HG03354 (cell line): ENCODE results near the gene RPL19.

Source experiments
- ATAC-seq: cut with Tn5 transposase; IDR thresholded peaks from one replicate; pipeline ENCODE4 v1.9.1; 2021; ENCODE audit warnings: mild to moderate bottlenecking; ENCODE audit not compliant: unreplicated experiment, poor library complexity, severe bottlenecking

Gene RPL19

DNA sequence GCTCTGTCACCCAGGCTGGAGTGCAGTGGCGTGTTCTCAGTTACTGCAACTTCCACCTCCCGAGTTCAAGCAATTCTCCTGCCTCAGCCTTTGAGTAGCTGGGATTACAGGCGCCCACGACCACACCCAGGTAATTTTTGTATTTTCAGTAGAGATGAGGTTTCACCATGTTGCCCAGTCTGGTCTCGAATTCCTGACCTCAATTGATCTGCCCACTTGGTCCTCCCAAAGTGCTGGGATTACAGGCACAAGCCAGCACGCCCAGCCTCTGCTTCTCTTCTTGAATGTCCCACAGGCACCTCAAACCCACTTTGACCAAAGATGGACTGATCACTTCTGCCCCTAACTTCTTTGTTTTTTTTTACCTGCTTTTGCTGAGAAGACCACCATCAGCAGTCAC is 29.5 kb upstream of the RPL19 start:
- ATAC-seq = no peak

DNA sequence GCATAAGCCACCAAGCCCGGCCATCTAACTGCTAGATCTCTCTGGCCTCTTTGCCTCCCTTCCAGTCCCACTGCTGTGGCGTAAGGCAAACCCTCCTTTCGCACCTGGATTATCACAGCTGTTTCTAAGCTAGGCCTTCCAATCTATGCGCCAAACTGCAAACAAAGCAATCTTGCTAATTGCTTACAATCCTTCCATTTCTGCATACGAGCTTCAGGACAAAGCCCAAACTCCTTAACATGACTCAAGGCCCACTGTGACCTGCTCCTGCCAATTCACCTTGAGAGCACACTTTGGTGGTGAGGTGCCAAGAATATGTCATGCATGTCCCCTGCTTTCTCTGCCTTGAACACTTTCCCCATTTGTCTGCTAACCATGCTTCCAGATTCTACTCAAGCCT is 28.1 kb upstream of the RPL19 start:
- ATAC-seq = no peak

DNA sequence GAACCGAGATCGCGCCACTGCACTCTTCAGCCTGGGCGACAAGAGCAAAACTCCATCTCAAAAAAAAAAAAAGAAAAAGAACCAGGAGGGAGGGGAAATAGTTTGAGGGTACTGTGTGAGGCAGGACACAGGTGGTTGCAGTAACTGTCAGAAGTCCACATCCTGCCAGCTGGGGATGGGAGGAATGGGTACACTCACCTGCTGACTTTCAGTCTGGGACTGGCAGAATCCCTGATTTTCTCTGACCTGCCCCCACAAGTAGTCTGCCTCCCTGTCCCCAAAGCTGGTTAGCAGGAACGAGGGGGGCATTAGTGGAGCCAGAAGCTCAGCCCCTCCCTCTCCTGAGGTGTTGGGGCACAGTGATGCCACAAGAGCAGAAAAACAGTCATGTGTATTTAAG is 27.0 kb upstream of the RPL19 start:
- no peak for ATAC-seq

DNA sequence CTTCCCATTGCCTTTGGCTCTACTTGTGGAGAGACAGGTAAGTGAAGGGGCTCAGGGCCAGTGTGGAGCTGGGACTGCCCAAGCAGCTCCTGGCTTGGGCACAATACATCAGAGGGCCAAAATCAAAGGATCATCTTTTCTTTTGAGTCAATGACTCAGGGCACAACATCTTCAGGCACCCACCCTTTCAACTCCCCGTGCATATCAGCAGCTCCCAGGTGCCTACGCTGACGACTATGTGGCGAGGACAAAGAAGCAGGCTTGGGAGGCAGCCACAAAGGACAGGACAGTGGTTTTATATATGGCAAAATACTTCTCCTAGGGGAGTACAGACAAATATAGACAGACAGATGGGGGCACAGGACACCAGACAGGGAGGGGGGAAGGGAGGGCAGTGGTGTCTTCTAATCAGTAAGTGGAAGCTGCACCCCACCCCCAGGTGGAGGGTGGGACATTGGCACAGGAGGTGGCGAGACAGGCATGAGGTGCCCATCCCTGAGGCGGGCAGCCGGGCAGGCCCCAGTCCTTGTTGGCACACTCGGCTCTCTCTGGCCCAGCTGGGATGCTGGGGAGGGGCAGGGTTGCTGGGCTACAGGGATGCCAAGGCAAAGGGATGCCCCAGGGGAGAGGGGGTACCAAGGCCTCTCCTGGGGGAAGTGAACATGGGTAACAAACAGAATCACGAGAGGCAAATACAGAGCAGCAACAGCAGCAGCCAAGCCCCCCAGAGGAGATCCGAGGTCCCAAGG is 26.4 kb upstream of the RPL19 start:
- ATAC-seq = no peak

DNA sequence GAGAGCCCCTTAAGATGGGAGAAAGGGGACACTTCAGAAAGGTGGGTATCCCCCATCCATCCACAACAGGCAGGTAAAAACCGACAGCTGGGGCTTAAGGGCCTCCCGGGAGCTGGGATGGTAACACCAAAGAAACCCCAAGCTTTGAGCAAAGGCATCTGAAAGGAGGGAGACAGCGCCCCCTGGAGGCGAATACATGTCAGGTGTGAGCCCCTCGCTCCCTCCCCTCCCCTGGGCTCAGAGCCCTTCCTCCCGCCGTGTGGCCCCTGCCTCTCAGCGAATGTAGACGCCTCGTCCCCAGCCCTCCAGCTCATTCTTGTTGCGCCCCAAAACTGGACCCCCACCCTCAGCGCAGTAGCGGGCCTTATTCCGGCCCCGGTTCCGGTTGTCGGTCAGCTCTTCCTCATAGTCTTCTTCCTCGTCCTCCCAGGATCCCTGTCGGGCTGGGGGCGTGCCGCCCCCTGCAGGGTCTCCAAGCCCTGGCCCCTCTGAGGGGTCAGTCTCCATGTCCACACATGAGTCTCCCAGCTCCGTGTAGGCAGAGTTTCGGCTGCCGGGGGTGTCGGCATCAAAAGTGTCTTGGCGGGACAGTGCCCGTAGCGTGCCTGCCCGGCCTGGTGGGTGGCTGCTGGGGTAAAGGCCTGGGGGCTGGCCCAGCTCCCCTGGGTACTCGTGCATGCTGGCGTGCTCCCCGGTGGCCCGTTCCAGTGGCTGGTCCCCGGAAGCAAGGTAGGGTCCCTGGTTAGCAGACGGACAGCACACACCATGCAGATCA is 25.0 kb upstream of the RPL19 start:
- ATAC-seq = no peak

DNA sequence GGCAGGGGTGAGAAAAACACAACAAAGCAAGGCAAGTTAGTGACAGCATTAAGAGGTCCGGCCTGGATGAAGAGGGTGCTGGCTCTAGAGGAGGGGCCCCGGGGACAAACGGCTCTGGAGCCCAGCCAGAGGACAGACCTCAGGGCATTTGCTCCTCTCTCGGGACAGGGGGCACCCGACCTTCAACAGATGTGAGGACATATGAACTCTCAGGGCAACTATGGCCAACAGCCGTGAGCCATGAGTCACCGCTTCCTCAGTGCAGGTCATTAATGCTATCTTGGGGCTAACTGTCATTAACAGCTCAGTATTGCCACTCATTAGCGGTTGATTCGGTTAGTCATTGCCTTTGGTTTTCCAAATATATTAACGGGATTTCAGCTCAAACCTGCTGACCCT is 24.4 kb upstream of the RPL19 start:
- ATAC-seq = no peak

DNA sequence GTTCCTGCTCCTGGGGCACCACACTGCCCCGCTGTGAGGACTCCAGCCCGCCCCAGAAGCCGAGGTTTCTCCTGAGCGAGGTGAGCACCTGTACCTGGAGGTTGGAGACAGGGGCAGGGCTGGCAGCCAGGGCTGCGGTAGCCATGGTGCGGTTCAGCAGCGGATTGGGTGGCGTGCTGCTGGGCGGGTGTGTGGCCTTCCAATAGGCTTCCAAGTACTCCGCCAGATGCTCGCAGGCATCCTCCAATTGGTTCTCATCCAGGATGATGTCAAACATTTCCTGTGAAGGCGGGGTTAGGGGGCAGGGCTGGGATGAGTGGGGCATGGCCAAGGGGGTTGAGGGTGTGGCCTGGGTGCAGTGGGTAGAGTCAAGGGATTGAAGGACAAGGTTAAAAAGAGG is 22.8 kb upstream of the RPL19 start:
- ATAC-seq = no peak

DNA sequence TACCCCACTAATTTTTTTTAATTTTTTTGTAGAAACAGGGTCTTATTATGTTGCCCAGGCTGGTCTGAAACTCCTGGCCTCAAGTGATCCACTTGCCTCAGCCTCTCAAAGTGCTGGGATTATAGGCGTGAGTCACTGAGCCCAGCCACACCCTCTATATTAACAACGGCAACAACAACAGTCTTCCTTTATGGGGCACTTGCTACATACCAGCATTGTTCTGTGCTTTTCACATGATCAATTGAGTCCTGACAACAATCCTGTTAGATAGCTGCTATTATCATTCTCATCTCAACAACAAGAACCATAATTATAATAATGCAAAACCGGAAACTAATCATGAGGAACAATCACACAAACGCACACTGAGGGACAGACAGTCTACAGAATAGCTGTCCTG is 21.5 kb upstream of the RPL19 start:
- no peak for ATAC-seq

DNA sequence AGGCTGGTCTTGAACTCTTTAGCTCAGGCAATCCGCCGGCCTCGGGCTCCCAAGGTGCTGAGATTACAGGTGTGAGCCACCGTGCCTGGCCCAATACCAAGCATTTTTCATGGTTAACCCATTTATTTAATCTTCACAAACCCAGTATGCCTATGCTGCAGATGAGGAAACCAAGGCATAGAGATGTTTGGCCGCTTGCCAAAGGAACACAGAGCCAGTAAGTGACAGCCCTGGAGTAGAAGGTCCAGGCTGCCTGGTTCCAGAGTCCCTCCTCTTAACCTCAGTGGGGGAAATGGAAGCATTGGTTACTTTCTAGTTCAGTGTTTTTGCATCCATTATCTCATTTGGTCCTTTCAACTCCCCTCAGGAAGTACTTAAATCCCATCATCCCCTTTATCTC is 18.8 kb upstream of the RPL19 start:
- ATAC-seq = no peak

DNA sequence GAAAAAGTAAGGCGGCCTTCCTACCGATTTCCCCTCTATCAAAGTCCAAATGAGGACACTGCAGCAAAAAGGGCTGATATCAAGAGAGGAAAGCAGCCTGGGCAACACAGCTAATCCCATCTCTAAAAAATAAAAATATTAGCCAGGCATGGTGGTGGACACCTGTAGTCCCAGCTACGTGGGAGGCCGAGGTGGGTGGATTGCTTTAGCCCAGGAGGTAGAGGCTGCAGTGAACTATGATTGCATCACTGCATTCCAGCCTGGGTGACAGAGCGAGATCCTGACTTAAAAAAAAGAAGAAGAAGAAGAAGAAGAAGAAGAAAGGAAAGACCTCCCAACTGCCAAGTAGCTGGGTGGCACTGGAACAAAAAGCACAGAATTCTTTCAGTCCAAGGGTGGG is 17.0 kb upstream of the RPL19 start:
- ATAC-seq = no peak

DNA sequence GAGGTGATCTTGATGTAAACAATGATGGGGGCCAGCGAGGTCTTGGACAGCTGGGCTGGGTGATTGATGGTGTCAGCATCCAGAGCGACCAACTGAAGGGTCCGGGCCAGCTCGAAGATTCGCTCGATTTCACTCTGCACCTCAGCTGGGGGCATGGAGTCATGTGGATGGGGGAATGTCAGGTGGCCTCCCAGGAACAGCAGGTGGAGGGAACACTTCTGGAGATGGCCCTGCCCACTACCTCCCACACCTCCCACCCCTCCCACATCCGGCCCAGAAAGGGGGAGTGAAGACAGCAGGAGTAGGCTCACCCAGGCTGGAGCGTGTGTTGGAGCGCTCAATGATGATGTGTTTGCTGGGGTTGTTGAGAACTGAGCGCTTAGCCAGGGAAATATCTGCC is 16.4 kb upstream of the RPL19 start:
- ATAC-seq = no peak

DNA sequence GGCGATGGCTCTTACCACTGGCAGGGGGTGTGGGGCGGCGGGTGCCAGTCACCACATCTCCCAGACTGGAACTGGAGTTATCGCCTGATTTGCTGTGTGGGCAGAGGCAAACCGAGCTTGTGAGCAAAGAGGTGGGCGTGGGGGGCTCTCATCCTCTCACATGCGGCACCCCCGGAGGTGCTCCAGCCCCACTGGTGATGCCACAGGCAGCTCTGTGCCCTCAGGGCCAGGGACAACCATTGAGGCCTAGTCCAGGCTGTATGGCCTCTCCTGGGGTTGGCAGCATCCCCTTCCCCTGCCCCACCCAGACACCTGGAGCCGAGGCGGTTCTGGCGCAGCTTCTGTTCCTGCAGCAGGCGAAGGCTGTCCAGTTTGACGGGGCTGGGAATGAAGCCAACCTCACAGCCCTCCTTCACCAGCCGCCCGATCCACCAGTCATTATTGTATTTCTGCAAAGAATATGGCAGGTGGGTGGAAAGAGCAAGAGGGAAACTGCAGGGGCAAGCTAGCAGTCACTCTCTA is 13.5 kb upstream of the RPL19 start:
- no peak for ATAC-seq

DNA sequence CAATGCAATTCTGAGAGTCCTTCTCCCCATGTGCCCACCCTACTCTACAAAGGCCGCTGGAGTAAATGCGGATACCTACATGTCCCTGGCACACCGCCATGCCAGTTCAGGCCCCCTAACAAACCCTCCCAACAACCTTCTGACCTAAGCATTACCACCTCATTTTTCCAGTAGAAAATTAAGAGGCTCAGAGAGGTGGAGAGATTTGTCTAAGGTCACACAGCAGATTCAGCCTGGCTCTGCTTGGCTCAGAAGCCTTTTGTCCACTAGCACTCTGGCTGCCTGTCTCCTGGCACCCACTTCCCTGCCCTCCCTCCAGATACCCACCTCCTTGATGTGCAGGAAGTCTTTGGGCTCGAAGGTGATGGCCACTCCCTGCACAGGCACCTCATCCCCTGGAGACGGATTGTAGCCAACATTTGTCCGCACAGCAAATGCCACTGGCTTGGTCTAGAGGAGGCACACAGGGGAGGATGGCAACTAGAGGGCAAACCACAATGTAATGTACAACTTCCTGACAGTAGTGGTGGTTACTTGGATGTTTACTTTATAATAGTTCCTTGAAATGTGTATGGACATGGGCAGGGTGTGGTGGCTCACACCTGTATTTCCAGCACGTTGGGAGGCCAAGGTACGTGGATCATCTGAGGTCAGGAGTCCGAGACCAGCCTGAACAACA is 12.8 kb upstream of the RPL19 start:
- no peak for ATAC-seq

DNA sequence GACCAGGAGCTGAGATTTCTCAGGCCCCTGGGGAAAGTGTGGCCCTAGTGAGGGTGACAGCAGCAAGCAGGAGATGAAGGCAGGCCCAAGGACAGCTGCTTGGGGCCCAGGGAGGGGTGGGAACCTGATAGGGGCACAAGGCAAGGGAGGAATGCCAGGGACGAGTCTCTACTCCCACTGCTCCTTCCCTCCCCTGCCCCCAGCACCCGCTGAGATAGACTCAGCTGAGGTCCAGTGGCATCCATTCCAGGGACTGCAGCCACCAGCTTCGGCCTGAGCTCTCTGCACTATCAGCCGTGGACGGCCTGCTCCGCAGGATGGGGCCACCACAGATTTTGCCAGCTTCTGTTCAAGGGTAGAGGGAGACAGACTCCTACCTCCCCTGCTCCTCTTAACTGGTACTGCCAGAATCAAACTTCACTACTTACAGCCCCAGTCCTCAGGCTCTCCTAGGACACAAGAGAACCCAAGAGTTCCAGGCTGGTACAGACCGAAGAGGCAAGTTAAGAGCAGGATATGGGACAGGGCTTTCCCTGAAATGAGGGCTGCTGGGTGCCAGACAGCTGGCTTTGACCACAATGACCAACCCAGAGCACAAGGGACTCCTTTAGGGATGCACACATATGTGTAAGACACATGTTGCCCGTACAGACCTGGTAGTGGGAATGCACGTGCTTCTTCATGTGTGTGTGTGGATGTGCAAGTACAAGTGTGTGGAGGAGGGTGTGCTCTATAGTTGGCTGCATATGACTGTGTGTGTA is 8.2 kb upstream of the RPL19 start:
- no peak for ATAC-seq

DNA sequence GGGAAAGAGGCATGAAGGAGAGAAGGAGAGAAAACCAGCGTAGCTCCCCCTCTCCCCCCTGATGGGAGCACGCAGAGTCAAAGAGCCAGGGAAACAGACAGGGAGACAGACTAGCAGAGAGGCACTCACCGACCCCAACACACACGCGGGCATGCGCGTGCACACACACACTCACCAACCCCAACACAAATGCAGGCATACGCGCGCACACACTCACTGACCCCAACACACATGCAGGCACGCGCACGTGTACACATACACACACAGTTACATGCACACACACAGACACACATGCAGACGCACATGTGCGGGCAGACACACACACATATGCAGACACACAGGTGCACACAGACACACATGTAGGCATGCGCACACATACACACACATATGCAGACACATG is 7.2 kb upstream of the RPL19 start:
- ATAC-seq = no peak

DNA sequence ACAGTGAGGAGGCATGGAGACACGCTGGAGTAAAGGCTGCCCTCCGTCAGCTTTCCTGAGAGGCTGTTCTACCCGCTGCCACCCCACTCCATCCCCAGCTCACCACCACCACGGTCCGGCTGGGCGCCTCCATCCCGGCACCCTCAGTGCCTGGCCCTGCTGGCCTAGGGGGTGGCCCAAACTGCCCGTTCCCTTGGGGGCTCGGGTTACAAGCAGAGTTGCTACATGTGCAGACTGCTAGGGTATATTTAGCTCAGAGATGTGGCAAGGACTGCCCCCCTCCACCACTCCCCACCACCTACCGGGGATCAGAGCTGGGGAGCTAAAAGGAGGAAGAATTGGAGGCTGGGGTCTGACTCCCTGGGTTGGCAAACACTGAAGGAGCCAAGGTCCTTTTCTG is 6.7 kb upstream of the RPL19 start:
- ATAC-seq = no peak

DNA sequence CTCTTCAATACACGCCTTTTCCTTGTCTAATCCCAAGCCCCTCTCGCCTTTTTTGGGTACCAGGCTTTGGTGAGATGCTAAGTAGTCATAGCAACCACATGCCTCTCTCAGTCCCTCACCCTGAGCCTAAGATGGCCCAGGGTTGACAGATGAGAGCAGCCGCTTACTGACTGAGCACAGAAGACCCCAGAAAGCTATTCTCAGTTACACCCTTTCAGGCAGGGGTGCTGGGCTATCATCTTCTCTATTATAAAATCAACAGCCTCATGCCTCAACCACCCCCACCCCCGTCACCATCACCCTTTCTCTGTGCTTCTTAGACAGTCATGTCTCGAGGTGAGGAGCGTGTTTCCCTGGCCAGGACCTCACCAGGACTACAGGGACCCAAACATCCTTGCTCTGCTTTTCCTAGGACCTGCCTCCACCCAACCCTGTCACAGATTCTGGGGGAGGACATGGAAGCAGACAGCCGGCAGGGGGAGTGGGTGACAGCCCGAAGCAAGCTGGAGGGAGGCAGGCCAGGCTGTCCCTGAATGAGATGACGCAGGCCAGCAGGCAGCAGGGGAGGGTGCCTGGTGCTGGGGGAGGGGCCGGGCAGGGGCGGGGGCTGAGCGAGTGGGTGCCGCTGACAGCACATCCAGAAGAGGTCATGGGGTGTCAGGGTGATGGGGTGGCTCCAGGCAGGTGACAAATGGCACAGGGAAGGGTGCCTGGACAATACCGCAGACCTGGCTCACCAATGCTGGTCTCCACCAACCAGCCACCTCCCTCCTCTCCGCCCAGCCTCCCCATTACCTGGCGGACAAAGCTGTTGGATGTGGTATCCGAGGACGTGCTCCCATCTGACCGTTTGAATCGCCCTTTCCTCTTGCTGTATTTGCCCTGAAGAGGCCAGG is 5.7 kb upstream of the RPL19 start:
- no peak for ATAC-seq

DNA sequence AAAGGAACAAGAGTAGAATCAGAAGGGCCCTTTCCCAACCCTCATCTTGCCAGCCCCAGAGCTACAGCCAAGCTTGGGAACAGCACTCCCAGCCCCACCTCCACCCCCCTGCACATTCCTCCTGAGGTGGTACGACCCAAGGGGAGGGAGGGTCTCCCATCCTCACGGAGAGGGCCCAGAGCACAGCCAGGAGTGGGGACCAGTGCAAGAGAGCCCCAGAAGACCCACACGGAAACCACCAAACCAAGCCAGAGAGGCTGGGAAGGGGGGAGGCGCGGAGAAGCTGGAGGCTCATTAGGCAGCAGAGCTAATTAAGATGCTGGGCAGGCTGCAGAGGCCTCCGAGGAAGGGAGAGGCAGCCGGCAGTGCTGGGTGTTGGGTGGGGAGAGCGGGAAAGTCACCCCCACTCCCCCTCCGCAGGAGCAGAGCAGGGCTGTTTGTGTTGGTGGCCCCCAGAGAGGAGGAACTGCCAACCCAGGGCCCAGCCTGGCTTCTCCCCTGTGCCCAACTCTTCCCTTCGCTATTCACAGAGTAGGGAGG is 5.0 kb upstream of the RPL19 start:
- ATAC-seq = no peak
